KG1 (cell line): Measurements from ENCODE around the gene MRPL58.
A peak's percentile ranks its signal among the peaks of the same experiment; 100 is the strongest.
"Not testable (repeated sequence)": the region's sequence is repeated elsewhere in the genome, so short reads cannot be mapped to it uniquely, and the experiment has no call there.

Experiments used
- DNase-seq: peaks from one replicate; lab custom pipeline; 2025; lab: John Stamatoyannopoulos, UW

MRPL58 gene

DNA sequence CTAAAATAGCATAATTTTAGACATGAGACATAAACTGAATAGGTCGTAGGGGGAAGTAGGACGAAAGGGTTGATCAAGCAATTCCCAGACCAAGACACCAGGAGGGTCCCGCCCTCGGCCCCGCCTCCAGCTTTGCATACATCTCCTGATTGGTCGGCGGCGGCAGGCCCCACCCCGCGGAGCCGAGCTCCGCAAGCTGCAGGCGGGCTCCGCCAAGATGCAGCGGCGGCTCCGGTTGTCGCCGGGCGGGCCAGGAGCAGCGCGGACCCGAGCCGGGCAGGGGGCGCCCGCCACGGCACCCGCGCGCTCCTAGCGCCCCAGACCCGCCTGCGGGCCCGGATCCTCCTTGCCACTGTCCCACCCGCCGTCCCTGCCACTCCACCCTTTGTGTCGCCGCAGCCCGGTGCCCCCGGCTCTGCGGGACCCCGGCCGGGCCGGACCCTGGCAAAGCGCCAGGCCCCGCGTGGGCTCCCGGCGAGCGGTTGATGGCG lies 25.0 kb upstream of the MRPL58 start, which contains the start of gene CDR2L:
TSS of gene CDR2L (plus strand) at position 215 of the 491 bp plus-strand sequence. CDS start 412 bp downstream, outside the sequence.
- peak; percentile 85 for DNase-seq

DNA sequence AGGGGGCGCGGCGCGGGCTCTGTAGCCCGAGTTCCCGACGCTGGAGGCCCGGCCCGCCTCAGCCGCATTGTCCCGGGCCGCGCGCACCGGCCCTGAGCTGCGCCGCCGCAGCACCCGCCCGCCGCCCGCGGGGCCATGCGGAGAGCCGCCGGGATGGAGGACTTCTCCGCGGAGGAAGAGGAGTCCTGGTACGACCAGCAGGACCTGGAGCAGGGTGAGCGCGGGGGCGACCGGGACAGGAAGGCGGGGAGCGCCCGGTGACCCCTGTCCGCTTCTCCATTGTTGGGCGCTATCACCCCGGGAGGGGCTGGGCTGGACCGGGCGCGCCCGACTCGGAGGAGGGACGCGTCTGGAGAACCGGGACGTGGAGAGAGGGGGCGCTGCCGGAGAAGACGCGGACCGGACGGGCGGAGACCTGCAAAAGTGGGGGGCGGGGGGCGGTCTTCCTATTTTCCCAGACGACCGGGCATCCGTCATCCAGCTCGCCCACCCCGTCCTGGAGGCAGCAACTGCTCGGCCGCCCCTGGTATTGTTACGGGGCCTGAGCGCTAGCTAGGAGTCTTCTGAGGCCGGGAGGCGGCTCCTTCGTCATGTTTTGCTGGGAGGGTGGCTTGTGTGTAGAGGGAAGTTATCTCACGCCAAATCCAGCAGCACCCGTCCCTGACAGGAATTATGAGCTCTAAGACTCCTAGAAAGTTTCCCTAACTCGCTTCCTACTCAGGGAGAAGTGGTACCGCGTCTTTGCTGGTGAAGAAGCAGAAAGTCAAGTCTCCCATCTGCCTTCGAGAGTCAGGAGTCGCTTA lies 24.4 kb upstream of the MRPL58 start:
- no peak for DNase-seq

DNA sequence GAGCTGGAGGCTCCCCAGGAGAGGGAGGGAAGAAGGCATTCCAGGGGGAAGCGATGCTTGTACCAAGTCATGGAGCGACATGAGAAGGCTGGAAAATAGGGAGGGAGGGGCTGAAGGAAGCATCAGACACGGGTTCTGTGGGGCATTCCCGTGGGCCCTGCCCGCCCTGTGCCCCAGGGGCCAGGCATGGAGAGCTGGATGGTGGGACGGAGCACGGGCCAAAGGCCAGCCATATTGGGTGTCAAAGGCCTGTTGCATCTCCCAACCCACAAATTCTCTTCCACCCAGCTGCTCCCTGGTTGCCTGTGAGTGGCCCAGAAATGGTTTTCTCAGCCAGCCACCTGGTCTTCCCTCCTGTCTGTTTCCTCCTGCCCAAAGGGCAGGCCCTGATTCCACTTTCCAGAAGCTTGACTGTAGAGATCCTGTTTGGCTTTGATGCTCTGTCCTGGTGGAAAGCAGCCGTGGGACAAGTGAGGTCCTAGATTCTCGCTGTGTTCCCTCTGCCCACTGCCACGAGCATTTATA lies 21.8 kb upstream of the MRPL58 start:
- no peak for DNase-seq

DNA sequence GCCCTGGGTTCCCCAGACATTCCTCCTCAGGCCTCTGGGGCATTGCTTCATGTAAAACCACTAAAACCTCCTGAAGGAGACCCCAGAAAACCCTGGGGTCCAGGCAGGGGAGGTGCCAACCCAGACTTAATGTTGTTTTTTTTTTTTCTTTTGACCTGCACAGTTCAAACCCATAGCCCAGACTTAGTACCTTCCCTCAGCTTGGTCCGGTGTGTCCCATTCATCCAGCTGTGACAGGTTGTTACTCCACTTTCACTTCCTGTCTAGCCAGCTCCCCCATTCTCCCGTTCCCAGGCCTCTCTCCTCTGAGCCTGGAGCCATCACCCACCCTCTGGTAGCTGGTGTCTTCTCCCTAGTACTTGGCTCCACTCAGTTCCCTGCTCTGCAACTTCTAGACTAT lies 20.2 kb upstream of the MRPL58 start:
- DNase-seq, result no peak

DNA sequence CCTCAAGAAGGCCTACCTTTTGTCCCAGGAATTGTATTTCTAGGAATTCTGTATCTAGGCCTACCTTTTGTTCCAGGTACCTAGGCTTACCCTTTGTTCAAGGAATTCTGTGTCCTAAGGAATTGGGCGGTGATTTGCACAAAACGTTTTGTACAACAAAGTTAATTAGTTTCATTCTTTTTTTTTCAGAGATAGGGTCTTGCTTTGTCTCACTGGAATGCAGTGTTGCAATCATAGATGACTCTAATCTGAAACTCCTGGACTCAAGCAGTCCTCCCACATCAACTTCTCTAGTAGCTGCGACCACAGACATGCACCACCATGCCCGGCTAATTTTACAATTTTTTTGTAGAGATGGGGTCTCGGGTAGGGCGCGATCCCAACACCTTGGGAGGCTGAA lies 18.0 kb upstream of the MRPL58 start:
- DNase-seq, result no peak

DNA sequence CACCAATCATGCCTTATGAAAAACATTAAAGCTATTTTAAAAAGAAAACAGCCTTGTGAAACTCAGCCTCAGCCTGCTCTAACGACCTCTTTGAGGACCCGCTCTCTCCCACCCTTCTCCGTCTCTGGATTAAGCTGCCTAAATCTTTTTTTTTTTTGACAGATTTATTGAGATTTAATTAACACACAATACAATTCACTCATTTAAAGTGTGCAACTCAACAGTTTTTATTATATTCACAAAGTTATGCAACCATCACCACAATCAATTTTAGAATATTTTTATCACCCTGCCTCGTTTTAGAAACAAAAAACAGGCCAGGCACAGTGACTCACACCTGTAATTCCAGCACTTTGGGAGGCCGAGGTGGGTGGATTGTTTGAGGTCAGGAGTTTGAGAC lies 16.6 kb upstream of the MRPL58 start:
- no peak for DNase-seq

DNA sequence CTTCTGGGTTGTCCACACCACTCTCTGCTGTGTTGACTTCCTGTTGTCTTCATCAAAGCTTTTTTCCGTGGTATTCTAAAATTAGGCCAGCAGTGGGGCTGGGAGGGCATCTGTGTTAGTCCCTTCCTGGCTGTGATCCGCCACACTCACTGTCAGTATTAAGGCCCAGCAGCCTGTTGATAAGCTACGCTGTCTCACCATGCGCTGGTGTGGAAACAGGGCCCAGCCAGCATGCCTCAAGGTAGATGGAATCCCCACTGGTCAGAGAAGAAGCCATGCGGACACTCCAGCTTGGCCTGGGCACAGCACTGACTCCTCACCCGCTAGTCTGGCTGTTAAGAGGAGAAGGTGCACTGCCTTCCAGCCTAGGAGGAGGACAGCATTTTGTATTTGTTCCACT lies 13.7 kb upstream of the MRPL58 start:
- DNase-seq, result no peak

DNA sequence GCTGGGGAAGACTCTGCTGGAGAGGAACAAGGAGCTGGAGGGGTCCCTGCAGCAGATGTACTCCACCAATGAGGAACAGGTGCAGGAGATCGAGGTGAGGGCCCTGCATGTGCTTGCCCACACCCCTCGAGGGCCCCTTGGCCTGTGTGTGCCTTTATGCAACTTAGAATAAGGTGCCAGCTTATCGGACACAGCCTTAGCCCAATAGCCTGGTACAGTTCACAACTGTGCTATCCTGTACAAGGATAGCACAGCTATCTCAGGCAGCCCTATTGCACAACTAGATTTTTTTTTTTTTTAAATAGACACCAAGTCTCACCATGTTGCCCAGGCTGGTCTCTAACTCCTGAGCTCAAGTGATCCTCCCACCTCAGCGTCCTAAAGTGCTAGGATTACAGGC lies 12.9 kb upstream of the MRPL58 start:
- no peak for DNase-seq

DNA sequence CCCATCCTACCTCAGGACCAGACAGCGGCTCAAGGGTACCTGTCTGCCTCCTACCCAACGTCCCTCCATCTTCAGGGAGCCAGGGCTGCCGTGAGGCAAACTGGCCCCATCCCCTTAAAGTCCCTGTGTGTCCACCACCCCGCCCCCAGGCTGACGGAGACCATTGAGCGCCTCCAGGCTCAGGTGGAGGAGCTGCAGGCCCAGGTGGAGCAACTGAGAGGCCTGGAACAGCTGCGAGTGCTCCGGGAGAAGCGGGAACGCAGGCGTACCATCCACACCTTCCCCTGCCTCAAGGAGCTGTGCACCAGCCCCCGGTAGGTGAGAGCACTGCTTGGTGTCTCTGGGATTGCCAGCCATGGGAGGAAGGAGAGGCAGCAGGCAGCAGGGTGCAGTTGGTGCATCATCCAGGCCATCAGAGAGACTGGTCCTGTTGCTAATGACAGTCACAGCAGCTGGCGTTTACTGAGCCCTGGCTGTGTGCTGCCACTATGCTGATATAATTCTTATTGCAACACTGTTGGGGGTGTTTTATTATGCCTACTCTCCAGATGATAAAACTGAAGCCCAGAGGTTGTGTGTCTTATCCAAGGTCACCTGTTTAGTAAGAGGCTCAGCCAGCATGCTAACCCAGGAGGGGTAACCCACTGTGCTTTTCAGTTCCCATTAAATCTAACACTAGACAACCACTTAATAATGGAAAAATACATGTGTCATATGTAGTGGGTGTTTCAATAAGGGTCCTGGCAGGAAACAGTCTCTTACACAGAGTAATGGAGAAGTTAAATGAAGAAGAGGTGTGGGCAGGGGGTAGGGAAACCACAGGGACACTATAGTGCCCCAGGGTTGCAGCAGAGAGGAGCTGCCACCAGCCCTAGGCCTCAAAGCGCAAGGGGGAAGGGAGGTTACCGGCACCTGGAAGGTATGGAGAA lies 10.3 kb upstream of the MRPL58 start:
- no peak for DNase-seq

DNA sequence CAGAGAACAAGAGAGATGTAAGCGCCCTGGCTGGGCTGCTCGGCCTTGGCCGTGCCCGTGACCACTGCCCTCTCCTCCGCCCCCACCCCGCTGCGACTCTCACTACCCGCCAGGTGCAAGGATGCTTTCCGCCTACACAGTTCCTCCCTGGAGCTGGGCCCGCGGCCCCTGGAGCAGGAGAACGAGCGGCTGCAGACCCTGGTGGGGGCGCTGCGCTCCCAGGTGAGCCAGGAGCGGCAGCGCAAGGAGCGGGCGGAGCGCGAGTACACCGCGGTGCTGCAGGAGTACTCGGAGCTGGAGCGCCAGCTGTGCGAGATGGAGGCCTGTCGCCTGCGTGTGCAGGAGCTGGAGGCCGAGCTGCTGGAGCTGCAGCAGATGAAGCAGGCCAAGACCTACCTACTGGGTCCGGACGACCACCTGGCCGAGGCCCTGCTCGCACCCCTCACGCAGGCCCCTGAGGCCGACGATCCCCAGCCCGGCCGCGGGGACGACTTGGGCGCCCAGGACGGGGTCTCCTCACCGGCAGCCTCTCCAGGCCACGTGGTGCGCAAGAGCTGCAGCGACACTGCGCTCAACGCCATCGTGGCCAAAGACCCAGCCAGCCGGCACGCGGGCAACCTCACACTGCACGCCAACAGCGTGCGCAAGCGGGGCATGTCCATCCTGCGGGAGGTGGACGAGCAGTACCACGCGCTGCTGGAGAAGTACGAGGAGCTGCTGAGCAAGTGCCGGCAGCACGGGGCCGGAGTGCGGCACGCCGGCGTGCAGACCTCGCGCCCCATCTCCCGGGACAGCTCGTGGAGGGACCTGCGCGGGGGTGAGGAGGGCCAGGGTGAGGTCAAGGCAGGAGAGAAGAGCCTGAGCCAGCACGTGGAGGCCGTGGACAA lies 9.2 kb upstream of the MRPL58 start:
- no peak for DNase-seq

DNA sequence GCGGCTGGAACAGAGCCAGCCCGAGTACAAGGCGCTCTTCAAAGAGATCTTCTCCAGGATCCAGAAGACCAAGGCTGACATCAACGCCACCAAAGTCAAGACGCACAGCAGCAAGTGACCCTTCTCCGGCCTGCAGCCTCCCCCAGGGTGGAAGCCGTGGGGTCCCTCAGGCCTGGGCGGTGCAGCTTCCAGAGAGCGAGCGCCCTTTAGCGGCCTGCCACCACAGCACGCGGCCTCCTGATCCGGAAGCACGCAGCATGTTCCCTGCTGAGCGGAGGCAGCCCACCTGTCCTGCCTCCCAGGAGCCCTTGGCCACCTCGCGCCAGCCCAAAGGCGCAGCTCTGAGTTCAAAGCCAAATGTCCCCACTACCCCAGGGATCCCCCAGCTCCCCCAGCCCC lies 8.5 kb upstream of the MRPL58 start:
- no peak for DNase-seq

DNA sequence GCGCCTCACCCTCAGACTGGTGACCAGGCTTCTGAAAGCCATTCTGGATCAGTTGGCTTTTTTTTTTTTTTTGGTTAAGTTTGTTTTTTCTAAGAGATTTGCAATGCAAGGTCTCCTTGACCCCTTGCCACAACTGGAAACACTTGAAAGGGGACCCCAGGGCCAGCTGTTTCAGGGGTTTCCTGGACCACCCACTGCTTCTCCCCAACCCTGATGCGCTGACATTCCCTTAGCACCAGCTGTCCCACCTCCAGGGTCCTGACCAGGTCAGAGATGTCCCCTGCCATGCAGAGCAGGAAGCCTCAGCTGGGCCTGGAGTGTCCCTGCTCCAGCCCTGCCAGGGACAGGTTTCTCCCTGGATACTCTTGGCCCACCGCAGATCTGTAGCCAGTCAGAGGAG lies 8.1 kb upstream of the MRPL58 start:
- DNase-seq, result no peak

DNA sequence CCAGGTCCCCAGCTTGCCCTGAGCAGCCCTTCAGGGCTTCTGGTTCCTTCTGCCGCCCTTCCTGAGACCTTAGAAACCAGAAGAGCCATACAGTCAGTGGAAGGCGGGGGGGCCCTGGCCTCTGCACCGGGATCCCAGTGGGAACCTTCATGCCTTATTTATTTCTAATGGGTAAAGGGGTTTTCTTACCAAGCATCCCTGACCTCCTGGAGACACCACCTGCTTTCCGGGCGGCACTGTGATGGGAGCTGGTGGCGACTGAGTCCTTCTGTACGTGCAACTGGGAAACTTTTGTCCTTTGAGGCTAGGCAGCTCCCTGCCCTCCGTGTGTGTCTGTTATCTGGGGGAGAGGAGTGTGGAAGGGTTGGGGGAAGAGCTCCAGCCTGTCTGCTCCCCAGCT lies 7.2 kb upstream of the MRPL58 start:
- DNase-seq, result no peak

DNA sequence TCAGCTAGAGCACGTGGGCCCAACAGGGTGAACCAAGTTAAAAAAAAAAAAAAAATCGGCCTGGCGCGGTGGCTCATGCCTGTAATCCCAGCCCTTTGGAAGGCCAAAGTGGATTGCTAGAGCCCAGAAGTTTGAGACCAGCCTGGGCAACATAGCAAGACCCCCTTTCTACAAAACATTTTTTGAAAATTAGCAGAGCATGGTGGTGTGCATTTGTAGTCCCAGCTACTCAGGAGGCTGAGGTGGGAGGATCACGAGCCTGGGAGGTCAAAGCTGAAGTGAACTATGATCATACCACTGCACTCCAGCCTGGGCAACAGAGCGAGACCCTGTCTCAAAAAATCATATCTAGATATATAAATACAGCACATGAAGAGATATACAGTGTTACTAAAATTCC lies 6.4 kb upstream of the MRPL58 start:
- DNase-seq, result not testable (repeated sequence)

DNA sequence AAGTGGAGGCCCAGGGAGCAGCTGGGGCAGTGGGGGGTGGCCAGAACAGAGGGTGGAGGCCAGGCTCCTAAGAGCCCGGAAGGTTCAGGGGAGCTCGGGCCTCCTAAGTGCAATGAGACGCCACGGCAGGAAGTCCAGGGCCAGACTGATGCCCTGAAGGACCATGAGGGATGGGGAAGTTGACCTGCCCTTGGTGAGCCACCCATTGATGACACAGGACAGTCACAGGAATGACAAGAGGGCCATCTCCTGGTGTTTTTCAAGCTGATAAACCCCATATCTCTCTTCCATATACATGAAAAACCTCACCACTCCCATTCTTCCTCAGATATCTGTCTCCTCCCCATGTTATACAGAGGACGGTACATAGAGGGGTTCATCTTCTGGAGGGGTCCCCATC lies 5.8 kb upstream of the MRPL58 start:
- DNase-seq, result no peak

DNA sequence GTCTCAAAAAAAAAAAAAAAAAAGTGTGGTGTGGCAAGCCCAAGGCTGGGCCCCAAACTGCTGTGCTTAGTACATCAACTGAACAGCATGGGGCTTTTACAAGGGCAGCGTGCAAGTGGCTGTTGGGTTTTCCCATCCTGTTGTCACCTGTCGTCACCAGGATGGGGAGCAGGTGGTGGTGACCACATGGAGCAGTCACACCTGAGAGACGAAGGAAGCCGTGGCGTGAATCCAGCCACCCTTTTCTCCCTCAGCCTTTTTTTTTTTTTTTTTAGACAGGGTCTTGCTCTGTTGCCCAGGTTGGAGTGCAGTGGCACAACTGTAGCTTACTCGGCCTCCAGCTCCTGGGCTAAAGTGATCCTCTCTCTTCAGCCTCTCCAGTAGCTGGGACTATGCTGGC lies 4.1 kb upstream of the MRPL58 start:
- DNase-seq, result no peak

DNA sequence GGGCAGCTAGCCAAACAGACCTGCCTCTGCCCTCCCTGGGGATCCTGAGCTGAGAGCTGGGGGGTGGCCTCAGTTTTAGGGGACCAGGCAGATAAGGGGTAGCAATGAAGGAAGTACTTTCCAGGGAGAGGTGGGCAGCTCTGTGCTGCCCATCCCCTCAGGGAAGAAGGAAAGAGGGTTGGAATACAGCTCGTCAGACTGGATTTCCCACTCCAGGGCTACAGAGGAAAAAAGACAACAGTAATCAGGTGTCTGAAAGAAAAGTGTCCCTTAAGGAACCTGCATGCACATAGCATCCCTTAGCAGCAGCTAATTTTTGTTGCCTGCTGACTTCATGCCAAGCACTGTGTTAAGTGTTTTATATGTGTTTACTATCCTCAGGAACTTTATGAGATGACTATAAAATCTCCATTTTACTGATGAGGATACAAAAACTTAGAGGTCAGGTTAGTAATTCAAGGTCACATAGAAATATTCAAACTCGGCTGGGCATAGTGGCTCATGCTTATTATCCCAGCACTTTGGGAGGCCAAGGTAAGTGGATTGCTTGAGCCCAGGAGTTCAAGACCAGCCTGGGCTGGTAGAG lies 3.2 kb upstream of the MRPL58 start:
- no peak for DNase-seq

DNA sequence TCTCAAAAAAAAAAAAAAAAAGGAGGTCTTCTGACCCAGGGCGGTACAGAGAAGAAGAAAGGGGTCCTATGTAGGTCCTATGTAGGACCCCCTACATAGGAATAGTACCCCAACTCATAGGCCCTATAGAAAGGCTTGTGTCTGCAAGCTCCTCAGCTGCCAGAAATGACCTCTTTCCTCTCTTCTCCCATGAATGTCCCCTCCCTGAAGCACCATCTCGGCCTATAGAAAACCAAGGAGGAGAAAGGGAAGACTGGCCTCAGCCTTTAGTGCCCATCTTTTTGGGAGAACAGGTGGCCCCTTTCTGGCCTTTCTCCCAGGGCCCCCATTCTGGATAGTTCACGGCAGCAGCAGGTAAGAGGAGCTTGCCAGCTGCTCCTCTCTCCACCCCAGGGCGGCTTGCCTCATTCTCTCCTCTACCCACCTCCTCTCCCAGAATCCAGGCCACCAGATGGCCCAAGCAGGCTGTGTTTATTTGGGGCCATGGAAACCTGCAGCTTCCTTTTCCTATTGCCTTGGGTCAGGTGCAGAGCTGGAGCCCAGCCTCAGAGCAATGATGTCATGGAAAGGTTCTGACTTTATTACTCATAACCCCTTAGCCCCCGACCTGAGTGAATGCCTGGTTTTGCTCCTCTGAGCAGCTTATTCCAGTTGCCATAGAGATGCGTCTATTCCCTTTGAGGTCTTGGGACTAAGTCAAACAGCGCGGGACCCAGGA lies 1.6 kb upstream of the MRPL58 start:
- no peak for DNase-seq

DNA sequence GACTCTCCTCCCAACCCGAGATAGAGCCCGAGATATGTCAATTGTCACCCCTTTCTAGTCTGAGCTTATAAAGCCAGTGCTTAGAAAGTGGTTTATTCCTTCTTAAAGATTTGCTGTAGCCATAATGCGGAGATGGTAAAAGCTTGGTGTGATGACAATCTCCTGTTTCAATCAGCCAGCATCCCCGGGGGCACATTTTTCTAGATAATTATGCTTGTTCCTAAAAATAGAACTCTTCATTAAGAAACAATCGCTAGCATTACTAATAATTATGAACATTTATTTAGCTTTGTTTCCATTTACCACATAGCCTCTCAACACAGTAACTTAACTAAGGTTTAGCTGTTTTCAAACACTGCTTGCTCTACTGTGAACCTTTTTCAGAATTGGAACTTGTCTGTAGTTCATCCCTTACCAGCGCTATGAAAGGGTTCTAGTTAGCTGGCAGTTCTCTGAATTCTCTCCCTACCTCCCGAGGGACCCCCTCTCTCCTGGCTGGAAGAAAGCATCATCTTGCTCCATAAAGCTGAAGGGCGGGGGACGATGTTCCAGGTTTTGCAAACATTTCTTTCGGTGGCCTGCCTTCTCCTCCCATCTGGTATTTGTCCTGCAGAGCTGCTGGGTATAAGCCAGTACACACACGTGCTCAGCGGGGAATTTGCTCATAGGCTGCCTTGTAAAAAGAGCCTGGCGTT lies 922 bp upstream of the MRPL58 start:
- no peak for DNase-seq

DNA sequence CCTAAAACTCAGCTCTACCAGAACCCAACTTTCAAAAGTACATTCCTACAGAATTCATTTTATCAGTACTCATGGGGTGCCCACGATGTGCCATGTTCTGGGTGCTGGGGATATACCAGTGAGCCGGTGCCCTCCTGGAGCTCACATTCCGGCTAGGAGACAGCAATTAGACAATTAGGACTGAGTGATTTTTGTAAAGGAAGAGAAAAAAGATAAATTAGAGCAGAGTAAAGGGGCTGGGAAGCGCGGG lies 449 bp upstream of the MRPL58 start:
- DNase-seq, result no peak
